ENCODE results near the gene ATP6AP1.

GRCh38 chrX:154402622-154403127, 25.8 kb upstream of the ATP6AP1 start:
- TF ChIP-seq, protein P1, sequence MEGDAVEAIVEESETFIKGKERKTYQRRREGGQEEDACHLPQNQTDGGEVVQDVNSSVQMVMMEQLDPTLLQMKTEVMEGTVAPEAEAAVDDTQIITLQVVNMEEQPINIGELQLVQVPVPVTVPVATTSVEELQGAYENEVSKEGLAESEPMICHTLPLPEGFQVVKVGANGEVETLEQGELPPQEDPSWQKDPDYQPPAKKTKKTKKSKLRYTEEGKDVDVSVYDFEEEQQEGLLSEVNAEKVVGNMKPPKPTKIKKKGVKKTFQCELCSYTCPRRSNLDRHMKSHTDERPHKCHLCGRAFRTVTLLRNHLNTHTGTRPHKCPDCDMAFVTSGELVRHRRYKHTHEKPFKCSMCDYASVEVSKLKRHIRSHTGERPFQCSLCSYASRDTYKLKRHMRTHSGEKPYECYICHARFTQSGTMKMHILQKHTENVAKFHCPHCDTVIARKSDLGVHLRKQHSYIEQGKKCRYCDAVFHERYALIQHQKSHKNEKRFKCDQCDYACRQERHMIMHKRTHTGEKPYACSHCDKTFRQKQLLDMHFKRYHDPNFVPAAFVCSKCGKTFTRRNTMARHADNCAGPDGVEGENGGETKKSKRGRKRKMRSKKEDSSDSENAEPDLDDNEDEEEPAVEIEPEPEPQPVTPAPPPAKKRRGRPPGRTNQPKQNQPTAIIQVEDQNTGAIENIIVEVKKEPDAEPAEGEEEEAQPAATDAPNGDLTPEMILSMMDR (IDR thresholded peaks at IDR 0.05; ENCODE audit: insufficient read depth, low read depth, low read length), result no peak
- no peak for TF ChIP-seq EZH2 (IDR thresholded peaks at IDR 0.05; ENCODE audit: insufficient read depth, low read length)
